HCT116 (cell line): Measurements from ENCODE around the gene FGF6. TPM values are rescaled to one million over a fixed set of nuclear protein-coding genes. Genes with fewer than 3 reads are reported as not detected.

Experiments used
- ATAC-seq: fragments of 200-7000 bp; cut with Tn5 transposase; 2 replicates; pipeline ENCODE4 v1.9.1; 2020; ENCODE audit warnings: mild to moderate bottlenecking, moderate library complexity
- BruUV-seq: library from RNA; stranded (reverse); fragments of 400-500 nt; replicated peaks from 2 replicates; lab custom pipeline; 2021; lab: Mats Ljungman, UMichigan
- CTCF ChIA-PET: fragments of 300-600 bp; sonication (Branson Sonifier 250); formaldehyde crosslinking; loops from one replicate; lab custom pipeline; 2021; ENCODE audit warnings: antibody characterized with exemption; lab: Charles Lee
- POLR2A ChIA-PET: fragments of 300-600, 350-600 bp; sonication (Branson Sonifier 250); formaldehyde crosslinking; loops from one replicate; lab custom pipeline; 2021; ENCODE audit warnings: antibody characterized with exemption; lab: Charles Lee
- RAD21 ChIA-PET, 2 experiments: fragments of 300-600 bp; sonication (Branson Sonifier 250); formaldehyde crosslinking; loops; one replicate each; lab custom pipeline; 2023; ENCODE audit warnings: low total read pairs in 2 of 2; ENCODE audit not compliant: uncharacterized antibody in 2 of 2, unreplicated experiment in 2 of 2, low non-redundant PET in 1 of 2; lab: Charles Lee
- DNase-seq: peaks from one replicate; pipeline ENCODE4 v3.0.0-alpha.2; 2010; ENCODE audit warnings: low read depth, low spot score
- H2AFZ ChIP-seq: fragments of 200-600 bp; shearing (Covaris generic), sonication (generic); 2 replicates; pipeline ENCODE4 v1.6.1; 2017; ENCODE audit warnings: low read depth, mixed run types, mixed read lengths, antibody characterized with exemption, low read length; ENCODE audit not compliant: poor library complexity, severe bottlenecking
- H3K27ac ChIP-seq: 2 replicates; pipeline ENCODE4 v1.5.1; 2012; ENCODE audit warnings: low read depth, low read length
- H3K27me3 ChIP-seq: fragments of 200-600 bp; sonication (generic); 2 replicates; pipeline ENCODE4 v1.6.1; 2016; ENCODE audit warnings: mixed run types, low read length, mixed read lengths; ENCODE audit not compliant: insufficient read depth
- H3K36me3 ChIP-seq, 2 experiments: fragments of 200-500 bp in 1 of 2; fragments of 200-600 bp in 1 of 2; sonication (Bioruptor generic) in 1 of 2; sonication (generic) in 1 of 2; 2 replicates each; pipeline versions ENCODE4 v1.5.1 to v1.6.1; 2014 to 2016; ENCODE audit warnings: low read length in 2 of 2, inconsistent platforms in 1 of 2, mixed read lengths in 1 of 2, mixed run types in 1 of 2; ENCODE audit not compliant: insufficient read depth in 2 of 2, control insufficient read depth in 1 of 2
- H3K4me1 ChIP-seq, 2 experiments: fragments of 200-600 bp in 1 of 2; sonication (generic) in 1 of 2; 2 replicates each; pipeline versions ENCODE4 v1.5.1 to v1.6.1; 2012 to 2017; ENCODE audit warnings: low read length in 2 of 2, inconsistent platforms in 1 of 2, mild to moderate bottlenecking in 1 of 2, mixed read lengths in 1 of 2, mixed run types in 1 of 2, moderate library complexity in 1 of 2; ENCODE audit not compliant: insufficient read depth in 2 of 2, control insufficient read depth in 1 of 2
- H3K4me2 ChIP-seq: fragments of 200-600 bp; sonication (generic); 2 replicates; pipeline ENCODE4 v1.6.1; 2017; ENCODE audit warnings: mixed run types, low read length, mixed read lengths
- H3K4me3 ChIP-seq, 2 experiments: fragments of 200-600 bp in 1 of 2; sonication (generic) in 1 of 2; replicated peaks in 1 of 2; 2 replicates each; pipeline ENCODE4 v1.5.1; 2011 to 2016; ENCODE audit warnings: low read length in 2 of 2, control low read depth in 1 of 2, low read depth in 1 of 2, mild to moderate bottlenecking in 1 of 2, mixed read lengths in 1 of 2, mixed run types in 1 of 2
- H3K79me2 ChIP-seq: fragments of 200-600 bp; sonication (generic); 2 replicates; pipeline ENCODE4 v1.6.1; 2017; ENCODE audit warnings: mild to moderate bottlenecking, mixed run types, low read length, moderate library complexity, mixed read lengths; ENCODE audit not compliant: insufficient read depth
- H3K9ac ChIP-seq: fragments of 200-600 bp; sonication (generic); 2 replicates; pipeline ENCODE4 v1.6.1; 2016; ENCODE audit warnings: low read length, mixed read lengths
- H3K9me2 ChIP-seq: fragments of 200-600 bp; sonication (generic), shearing (Covaris generic); 2 replicates; pipeline ENCODE4 v1.6.1; 2017; ENCODE audit warnings: mixed run types, mild to moderate bottlenecking, moderate library complexity; ENCODE audit not compliant: insufficient read depth
- H3K9me3 ChIP-seq, 2 experiments: fragments of 200-500 bp in 1 of 2; fragments of 200-600 bp in 1 of 2; sonication (Bioruptor generic) in 1 of 2; sonication (generic) in 1 of 2; 2 replicates each; pipeline ENCODE4 v1.6.1; 2014 to 2017; ENCODE audit warnings: low read length in 2 of 2, mixed read lengths in 2 of 2, inconsistent platforms in 1 of 2, low read depth in 1 of 2, mild to moderate bottlenecking in 1 of 2, mixed run types in 1 of 2, moderate library complexity in 1 of 2; ENCODE audit not compliant: control insufficient read depth in 1 of 2, insufficient read depth in 1 of 2
- H4K20me1 ChIP-seq: fragments of 200-600 bp; sonication (generic), shearing (Covaris generic); 2 replicates; pipeline ENCODE4 v1.6.1; 2017; ENCODE audit warnings: mixed run types, mild to moderate bottlenecking, moderate library complexity; ENCODE audit not compliant: insufficient read depth
- CBX3 ChIP-seq: IDR thresholded peaks from 2 replicates; pipeline ENCODE4 v1.6.1; 2012; ENCODE audit warnings: low read depth
- EGR1 ChIP-seq: IDR thresholded peaks from 2 replicates; pipeline ENCODE4 v1.6.1; 2012; ENCODE audit warnings: low read depth
- ELF1 ChIP-seq: IDR thresholded peaks from 2 replicates; pipeline ENCODE4 v1.6.1; 2012; ENCODE audit warnings: low read depth, borderline replicate concordance
- SIN3A ChIP-seq: IDR thresholded peaks from 2 replicates; pipeline ENCODE4 v1.6.1; 2012; ENCODE audit warnings: low read depth
- SP1 ChIP-seq: IDR thresholded peaks from 2 replicates; pipeline ENCODE4 v1.6.1; 2012; ENCODE audit warnings: low read depth
- SRF ChIP-seq: IDR thresholded peaks from 2 replicates; pipeline ENCODE4 v1.6.1; 2012; ENCODE audit warnings: low read depth
- TCF7L2 ChIP-seq: IDR thresholded peaks from 2 replicates; pipeline ENCODE4 v1.7.0; 2011; ENCODE audit warnings: borderline replicate concordance, inconsistent platforms; ENCODE audit not compliant: insufficient read depth, insufficient read length; ENCODE audit errors: extremely low read depth
- intact Hi-C: fragments of 100-400 bp; cut with micrococcal nuclease; formaldehyde crosslinking; loops from 2 replicates; pipeline ENCODE4 v1.10.0; 2022
- total RNA-seq: library from RNA; stranded (reverse); gene quantifications from one replicate; pipeline ENCODE4 v1.2.1, GENCODE V29; 2021; ENCODE audit not compliant: unreplicated experiment
- TF ChIP-seq, protein P1 (sequence below): IDR thresholded peaks from 2 replicates; pipeline ENCODE4 v1.6.1; 2012; ENCODE audit warnings: low read depth
- TF ChIP-seq, protein P2 (sequence below): IDR thresholded peaks from 2 replicates; pipeline ENCODE4 v1.6.1; 2012
- TF ChIP-seq, protein P3 (sequence below): IDR thresholded peaks from 2 replicates; pipeline ENCODE4 v1.6.1; 2011; ENCODE audit warnings: mild to moderate bottlenecking, low read length, moderate library complexity; ENCODE audit not compliant: insufficient replicate concordance; ENCODE audit errors: extremely low read depth
- TF ChIP-seq, protein P4 (sequence below): IDR thresholded peaks from 2 replicates; pipeline ENCODE4 v1.6.1; 2012

The FGF6 gene
- total RNA-seq, 1 experiment from 2014 or later: not detected

DNA sequence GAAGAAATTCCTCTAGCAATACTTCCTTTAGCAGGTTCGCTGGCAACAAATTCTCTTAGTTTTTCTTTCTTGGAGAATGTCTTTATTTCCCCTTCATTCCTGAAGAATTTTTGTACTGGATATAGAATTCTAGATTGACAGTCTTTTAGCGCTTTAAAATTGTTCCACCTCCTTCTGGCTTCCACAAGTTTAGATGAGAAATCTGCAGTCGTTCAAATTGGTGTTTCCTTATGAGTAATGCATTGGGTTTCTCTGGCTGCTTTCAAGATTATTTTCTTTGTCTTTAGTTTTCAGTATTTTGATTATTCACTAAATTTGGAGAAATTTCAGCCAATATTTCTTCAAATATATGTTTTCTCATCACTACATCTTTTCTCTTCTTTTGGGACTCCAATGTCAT, 33.3 kb upstream of the FGF6 start:
- Histone ChIP-seq H3K4me2 (no peak overlapping the region), H3K79me2 (no peaks in the 10 kb centered on the region), H3K36me3 (no peaks in the 10 kb centered on the region), H4K20me1 (no peaks in the 10 kb centered on the region), H3K4me1 (no peaks in the 10 kb centered on the region), H3K27ac (no peak overlapping the region), H3K9ac (no peak overlapping the region), H3K27me3 (0 out of 2 replicates have a peak, but pooled peaks cover 6% of the 10 kb centered on the region), H3K9me3 (peaks cover 0 to 13% of the 10 kb centered on the region in 2 experiments; a peak in 2 of 4 replicates), H3K4me3 (no peak overlapping the region), H3K9me2 (no peaks in the 10 kb centered on the region), H2AFZ (no peak overlapping the region)
- ATAC-seq (no peak), DNase-seq (no peak)
- intact Hi-C loops: no loop called here
- no TSS peak for BruUV-seq
- TF ChIP-seq CBX3 (peak; percentile 34; the same call in 1 of the 2 replicates), SIN3A (no peak)
- ChIA-PET RAD21 (no interaction called here), POLR2A (no interaction called here), CTCF (no interaction called here)

DNA sequence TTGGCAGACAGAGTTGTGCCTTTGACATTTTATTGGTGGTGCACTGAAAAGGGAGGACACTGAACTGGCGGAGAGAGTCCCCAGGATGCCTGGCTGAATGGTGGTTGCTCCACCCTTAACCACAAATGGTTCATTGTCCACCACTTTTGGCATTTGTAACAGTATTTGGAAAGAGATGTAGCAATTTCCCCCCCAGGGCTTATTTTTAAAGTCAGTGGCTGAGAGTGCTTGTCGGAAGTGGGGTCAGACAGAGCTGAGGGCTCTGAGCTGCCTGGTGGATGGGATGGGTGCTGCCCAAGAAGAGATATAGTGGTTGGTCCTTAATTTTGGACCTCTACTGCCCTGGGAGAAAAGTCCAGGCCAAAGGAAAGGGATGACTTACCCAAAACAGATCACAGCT, 31.5 kb upstream of the FGF6 start:
- no peaks in the 10 kb centered on the region for H3K79me2 ChIP-seq
- peaks cover 0 to 13% of the 10 kb centered on the region in 2 experiments; a peak in 2 of 4 replicates for H3K9me3 ChIP-seq
- intact Hi-C loops: no loop called here
- no TSS peak for BruUV-seq
- ChIA-PET POLR2A (no interaction called here), CTCF (no interaction called here), RAD21 (no interaction called here)
- H3K9me2 ChIP-seq: no peaks in the 10 kb centered on the region
- H3K4me2 ChIP-seq: no peak overlapping the region
- DNase-seq (no peak), ATAC-seq (no peak)
- H2AFZ ChIP-seq: no peak overlapping the region
- no peak overlapping the region for H3K4me3 ChIP-seq
- H3K4me1 ChIP-seq: no peaks in the 10 kb centered on the region
- peaks cover 13% of the 10 kb centered on the region; the same call in 1 of the 2 replicates for H3K27me3 ChIP-seq
- H3K9ac ChIP-seq: no peak overlapping the region
- no peak overlapping the region for H3K27ac ChIP-seq
- no peaks in the 10 kb centered on the region for H3K36me3 ChIP-seq
- TF ChIP-seq ELF1: no peak
- TF ChIP-seq SRF: no peak
- no peak for TF ChIP-seq SIN3A
- TF ChIP-seq, protein P1, sequence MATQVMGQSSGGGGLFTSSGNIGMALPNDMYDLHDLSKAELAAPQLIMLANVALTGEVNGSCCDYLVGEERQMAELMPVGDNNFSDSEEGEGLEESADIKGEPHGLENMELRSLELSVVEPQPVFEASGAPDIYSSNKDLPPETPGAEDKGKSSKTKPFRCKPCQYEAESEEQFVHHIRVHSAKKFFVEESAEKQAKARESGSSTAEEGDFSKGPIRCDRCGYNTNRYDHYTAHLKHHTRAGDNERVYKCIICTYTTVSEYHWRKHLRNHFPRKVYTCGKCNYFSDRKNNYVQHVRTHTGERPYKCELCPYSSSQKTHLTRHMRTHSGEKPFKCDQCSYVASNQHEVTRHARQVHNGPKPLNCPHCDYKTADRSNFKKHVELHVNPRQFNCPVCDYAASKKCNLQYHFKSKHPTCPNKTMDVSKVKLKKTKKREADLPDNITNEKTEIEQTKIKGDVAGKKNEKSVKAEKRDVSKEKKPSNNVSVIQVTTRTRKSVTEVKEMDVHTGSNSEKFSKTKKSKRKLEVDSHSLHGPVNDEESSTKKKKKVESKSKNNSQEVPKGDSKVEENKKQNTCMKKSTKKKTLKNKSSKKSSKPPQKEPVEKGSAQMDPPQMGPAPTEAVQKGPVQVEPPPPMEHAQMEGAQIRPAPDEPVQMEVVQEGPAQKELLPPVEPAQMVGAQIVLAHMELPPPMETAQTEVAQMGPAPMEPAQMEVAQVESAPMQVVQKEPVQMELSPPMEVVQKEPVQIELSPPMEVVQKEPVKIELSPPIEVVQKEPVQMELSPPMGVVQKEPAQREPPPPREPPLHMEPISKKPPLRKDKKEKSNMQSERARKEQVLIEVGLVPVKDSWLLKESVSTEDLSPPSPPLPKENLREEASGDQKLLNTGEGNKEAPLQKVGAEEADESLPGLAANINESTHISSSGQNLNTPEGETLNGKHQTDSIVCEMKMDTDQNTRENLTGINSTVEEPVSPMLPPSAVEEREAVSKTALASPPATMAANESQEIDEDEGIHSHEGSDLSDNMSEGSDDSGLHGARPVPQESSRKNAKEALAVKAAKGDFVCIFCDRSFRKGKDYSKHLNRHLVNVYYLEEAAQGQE: no peak
- no peak for TF ChIP-seq TCF7L2
- TF ChIP-seq, protein P2, sequence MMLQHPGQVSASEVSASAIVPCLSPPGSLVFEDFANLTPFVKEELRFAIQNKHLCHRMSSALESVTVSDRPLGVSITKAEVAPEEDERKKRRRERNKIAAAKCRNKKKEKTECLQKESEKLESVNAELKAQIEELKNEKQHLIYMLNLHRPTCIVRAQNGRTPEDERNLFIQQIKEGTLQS: no peak
- TF ChIP-seq, protein P3, sequence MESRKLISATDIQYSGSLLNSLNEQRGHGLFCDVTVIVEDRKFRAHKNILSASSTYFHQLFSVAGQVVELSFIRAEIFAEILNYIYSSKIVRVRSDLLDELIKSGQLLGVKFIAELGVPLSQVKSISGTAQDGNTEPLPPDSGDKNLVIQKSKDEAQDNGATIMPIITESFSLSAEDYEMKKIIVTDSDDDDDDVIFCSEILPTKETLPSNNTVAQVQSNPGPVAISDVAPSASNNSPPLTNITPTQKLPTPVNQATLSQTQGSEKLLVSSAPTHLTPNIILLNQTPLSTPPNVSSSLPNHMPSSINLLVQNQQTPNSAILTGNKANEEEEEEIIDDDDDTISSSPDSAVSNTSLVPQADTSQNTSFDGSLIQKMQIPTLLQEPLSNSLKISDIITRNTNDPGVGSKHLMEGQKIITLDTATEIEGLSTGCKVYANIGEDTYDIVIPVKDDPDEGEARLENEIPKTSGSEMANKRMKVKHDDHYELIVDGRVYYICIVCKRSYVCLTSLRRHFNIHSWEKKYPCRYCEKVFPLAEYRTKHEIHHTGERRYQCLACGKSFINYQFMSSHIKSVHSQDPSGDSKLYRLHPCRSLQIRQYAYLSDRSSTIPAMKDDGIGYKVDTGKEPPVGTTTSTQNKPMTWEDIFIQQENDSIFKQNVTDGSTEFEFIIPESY: no peak
- TF ChIP-seq, protein P4, sequence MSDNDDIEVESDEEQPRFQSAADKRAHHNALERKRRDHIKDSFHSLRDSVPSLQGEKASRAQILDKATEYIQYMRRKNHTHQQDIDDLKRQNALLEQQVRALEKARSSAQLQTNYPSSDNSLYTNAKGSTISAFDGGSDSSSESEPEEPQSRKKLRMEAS: no peak
- TF ChIP-seq SP1: no peak
- TF ChIP-seq EGR1: no peak
- H4K20me1 ChIP-seq: no peaks in the 10 kb centered on the region
